Stimulated activated CD8-positive, alpha-beta memory T cell treated with anti-CD3 and anti-CD28 coated beads, Interleukin-7, amount 100 ng/mL, for 4 hours (primary cell): ENCODE data around the gene TMEM273.

Experiments used
- DNase-seq, 2 donors: peaks; one replicate each; pipeline ENCODE4 v3.0.0-alpha.2; 2020; ENCODE audit warnings: low read depth in 2 of 2

TMEM273 gene

GRCh38 chr10:49164559-49165188, 23.5 kb downstream of the TMEM273 start:
- DNase-seq, result no peak

DNA sequence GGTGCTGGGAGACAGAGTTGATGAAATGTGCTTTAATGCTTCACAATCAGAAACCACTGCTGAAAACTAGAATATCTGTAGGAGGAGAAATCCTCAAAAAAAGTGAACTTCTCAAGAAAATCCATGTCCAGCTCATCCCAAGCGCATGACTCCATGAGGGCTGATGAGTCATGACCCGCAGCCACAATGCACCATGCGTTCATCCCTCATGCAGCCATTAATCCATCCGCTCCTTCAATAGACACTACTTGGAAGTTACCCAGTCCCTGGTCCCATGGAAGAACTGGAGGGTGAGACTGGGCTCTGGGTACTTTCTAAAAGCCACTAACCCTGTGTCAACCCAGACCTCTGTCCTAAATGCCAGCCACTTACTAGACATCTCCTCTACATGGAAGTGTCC, 24.4 kb downstream of the TMEM273 start:
- DNase-seq, result no peak

DNA sequence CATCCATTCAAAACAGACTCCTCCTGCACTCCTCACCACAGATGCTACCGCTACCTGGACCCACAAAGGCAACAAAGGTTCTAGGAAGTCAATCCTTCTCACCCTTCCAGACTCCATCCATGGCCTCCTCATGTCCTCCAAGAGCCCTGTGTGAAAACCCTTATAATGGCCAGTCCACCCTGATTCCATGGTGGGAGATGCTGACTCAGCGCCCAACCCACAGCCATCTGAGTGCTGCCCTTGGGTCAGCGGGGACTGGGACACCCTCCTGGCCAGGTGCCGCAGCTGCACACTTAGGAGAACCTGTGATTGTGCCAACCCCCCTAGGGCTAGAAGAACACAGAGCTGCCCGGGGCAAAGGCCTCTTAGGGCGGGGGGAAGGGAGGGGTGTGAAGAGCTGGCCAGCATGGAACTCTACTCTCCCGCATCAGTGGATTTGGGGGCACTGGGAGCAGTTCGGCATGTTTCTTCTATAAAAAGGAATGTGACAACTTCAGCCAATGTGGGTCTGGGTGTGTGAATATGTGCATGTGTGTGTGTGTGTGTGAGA, 25.4 kb downstream of the TMEM273 start:
- DNase-seq, result no peak

DNA sequence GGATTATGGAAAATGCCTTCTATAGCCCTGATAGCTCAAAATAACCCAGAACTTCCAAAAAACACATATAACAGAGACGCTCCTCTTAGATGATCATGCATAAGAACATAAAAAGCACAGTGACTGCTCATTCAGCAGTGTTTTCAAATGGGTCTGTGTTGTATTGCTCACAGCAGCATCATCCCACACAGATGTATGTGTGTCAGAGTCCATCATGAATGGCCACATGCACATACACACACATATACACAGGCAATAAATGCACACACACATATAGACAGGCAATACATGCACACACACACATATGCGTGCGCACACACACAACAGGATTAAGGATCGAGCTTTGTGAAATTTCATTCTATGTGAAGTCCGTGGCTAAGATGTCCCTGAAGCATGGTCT, 26.1 kb downstream of the TMEM273 start:
- DNase-seq, result no peak

GRCh38 chr10:49161411-49161997, 26.7 kb downstream of the TMEM273 start:
- no peak for DNase-seq

- no peak for DNase-seq
These were observed 27.4 kb downstream of the TMEM273 start for GRCh38 chr10:49160814-49161213.

DNA sequence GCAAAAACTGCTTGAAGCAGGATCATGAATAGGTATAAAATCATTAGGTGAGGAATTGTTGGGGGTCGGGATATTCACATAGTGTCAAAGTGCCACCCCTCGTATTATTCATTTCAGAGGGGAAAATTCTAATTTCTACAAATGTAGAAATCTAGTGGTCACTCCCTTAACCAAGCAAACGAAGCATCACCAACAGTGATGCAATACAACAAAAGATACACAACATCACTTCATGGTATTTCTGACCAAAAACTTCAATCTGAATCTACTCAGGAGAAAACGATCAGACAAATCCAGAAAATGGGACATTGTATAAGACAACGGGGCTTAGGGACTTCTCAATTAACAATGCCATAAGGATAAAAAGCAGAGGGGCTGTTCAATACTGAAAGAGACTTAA, 28.1 kb downstream of the TMEM273 start:
- no peak for DNase-seq

GRCh38 chr10:49158915-49159314, 29.3 kb downstream of the TMEM273 start:
- no peak for DNase-seq

- no peak for DNase-seq
These were observed 29.8 kb downstream of the TMEM273 start for GRCh38 chr10:49158404-49158803.

GRCh38 chr10:49157229-49157628, 31.0 kb downstream of the TMEM273 start:
- DNase-seq, result no peak

- DNase-seq, result no peak
These were observed 33.5 kb downstream of the TMEM273 start for GRCh38 chr10:49154641-49155040.

DNA sequence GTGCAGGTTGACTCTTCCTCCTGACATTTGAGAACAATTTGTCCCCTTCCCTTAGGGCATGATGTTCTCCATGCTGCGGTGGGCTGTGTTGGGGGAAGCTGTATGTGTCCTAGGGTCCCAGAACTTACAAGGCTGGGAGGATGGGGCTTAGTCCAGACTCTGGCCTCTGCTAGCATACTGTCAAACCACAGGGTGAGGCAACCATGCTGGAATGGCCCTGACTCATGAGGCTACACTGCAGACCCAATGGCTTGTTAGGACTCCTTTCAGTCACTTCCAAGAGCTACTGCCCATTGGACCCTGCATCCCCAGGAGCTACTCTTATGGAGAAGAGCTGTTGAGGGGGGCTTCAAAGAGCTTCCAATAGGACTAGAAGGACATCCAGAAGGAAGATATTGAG, 34.2 kb downstream of the TMEM273 start:
- DNase-seq, result no peak

DNA sequence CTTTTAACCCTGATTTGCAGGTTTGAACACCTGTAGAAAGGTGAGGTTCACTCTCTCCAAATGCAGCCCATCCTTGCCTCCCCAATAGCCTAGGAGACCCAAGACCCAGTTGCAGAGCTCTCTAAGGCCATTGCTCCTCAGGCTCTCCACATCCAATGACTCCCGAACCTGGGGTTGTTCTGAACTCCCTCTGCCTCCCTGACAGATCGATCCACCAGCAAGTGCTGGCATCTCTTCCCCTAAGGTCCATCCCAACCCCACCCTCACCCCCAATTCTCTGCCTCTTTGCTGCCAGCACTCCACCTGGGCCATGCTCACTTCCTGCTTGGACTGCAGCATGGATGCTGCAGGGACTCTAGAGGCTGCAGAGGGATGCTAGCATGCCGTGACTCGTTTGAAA, 35.1 kb downstream of the TMEM273 start:
- no peak for DNase-seq

GRCh38 chr10:49152663-49153062, 35.5 kb downstream of the TMEM273 start:
- DNase-seq, result no peak

- DNase-seq, result no peak
These were observed 36.2 kb downstream of the TMEM273 start for GRCh38 chr10:49152037-49152436.

DNA sequence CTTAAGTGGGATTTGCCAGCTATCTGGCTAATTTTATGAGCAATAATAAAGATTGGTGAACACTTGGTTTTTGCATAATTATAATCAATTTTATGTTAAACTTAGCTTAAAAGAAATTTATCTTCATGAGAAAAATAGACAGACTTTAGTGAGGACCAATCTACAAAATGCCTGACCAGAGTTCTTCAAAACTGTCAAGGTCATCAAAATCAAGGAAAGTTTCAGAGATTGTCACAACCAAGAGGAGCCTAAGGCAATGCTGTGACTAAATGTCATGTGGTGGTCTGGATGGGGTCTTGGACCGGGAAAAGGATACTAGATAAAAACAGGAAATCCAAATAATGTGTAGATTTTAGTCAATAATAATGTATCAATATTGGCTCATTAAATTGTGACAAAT, 36.7 kb downstream of the TMEM273 start:
- DNase-seq, result no peak

GRCh38 chr10:49151025-49151445, 37.2 kb downstream of the TMEM273 start:
- no peak for DNase-seq

DNA sequence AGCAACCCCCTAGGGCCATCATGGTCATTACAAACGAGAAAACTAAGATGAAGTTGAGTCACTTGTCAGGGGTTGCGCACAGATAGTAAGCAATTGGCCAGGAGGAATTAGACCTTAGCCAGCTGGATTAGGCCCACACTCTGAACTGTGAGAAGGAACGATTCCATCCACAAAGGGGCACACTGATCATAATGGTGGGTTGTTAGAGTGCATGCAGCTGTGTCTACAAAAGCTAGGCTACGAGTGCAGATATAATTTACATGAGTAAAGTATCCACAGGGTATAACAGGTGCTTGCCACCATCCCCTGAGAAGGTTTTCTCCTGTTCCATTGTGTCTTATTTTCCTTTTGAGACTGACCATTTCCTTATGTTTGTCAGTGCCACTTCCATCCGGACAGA, 37.8 kb downstream of the TMEM273 start:
- no peak for DNase-seq

DNA sequence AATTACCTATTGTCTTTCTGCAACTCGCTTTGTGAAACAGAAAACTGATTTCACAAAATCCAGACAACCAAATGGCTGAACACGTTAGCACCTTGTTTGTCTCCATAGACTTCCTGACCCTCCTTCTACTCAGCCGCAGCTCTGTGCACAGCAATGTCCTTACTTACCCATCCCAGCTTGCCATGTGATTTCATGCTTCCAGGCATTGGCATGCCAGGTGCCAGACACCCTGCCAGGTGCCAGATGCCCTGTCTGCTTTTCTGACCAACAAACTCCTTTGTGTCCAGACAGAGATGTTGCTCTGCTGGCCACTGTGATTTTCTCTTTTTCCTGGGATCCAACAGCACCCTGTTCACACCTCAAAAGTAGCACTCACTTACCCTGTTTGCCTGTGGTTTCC, 38.3 kb downstream of the TMEM273 start:
- DNase-seq, result no peak

GRCh38 chr10:49144058-49144720, 44.0 kb downstream of the TMEM273 start:
- DNase-seq, result no peak

DNA sequence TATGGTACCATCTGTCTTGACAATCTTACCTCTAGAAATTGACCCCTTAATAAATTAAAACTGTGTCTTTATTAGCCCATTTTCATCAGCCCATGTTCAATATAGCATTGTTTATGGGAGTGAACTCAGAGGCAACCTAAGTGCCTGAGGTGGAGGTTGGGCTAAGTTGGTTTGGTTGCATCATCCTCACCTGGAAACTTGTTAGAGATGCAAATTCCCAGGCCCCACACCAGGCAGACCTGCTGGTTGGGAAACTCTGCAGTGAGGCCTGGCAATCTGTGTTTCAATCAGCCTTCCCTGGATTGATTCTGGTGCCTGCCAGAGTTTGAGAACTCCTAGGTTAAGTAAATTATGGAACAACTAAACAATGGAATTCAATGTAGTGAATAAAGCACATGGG, 44.9 kb downstream of the TMEM273 start:
- no peak for DNase-seq

- no peak for DNase-seq
These were observed 46.5 kb downstream of the TMEM273 start for GRCh38 chr10:49141541-49142332.
